Ectodermal cell (in vitro differentiated cells): Measurements from ENCODE around the gene KPNB1.

Source experiments
- H3K27ac ChIP-seq: 2 replicates; pipeline ENCODE4 v1.7.0; 2013; ENCODE audit warnings: mild to moderate bottlenecking, low read depth, low read length; ENCODE audit not compliant: insufficient read depth, poor library complexity, severe bottlenecking
- H3K27me3 ChIP-seq: 2 replicates; pipeline ENCODE4 v1.7.0; 2013; ENCODE audit warnings: mild to moderate bottlenecking, low read length; ENCODE audit not compliant: insufficient read depth, control insufficient read depth, poor library complexity, severe bottlenecking
- H3K36me3 ChIP-seq: one replicate; pipeline ENCODE4 v1.7.0; 2013; ENCODE audit warnings: low read length; ENCODE audit not compliant: control insufficient read depth, insufficient read depth
- H3K4me1 ChIP-seq: one replicate; pipeline ENCODE4 v1.7.0; 2013; ENCODE audit warnings: low read length; ENCODE audit not compliant: control insufficient read depth, insufficient read depth
- H3K4me3 ChIP-seq: 2 replicates; pipeline ENCODE4 v1.7.0; 2013; ENCODE audit warnings: low read depth, low read length, control low read depth; ENCODE audit not compliant: insufficient read depth
- H3K9me3 ChIP-seq: 2 replicates; pipeline ENCODE4 v1.7.0; 2013; ENCODE audit warnings: mild to moderate bottlenecking, low read length, moderate library complexity; ENCODE audit not compliant: control insufficient read depth
- WGBS, 2 experiments: methylation state at CpG; one replicate each; pipeline ENCODE4 v1.1.7; 2013; ENCODE audit warnings: missing lambda C conversion rate in 2 of 2; 5-methylcytosine and 5-hydroxymethylcytosine counted together

The KPNB1 gene

GRCh38 chr17:47712330-47713023 is 62.8 kb downstream of the KPNB1 start:
- no peak overlapping the region for H3K27ac ChIP-seq
- peaks cover 8% of the 10 kb centered on the region for H3K4me1 ChIP-seq
- H3K27me3 ChIP-seq: peaks cover 24% of the 10 kb centered on the region
- H3K4me3 ChIP-seq: no peak overlapping the region
- H3K9me3 ChIP-seq: no peaks in the 10 kb centered on the region
- 89 to 91% methylated on average over 5 of the region's 5 CpGs for WGBS, 2 experiments
- no peaks in the 10 kb centered on the region for H3K36me3 ChIP-seq

GRCh38 chr17:47713980-47714700 is 64.4 kb downstream of the KPNB1 start:
- 62 to 66% methylated on average over 15 of the region's 15 CpGs for WGBS, 2 experiments
- Histone ChIP-seq H3K9me3 (no peaks in the 10 kb centered on the region), H3K4me1 (no peaks in the 10 kb centered on the region), H3K27ac (no peak overlapping the region), H3K27me3 (peaks cover 20% of the 10 kb centered on the region), H3K4me3 (no peak overlapping the region), H3K36me3 (no peaks in the 10 kb centered on the region)

GRCh38 chr17:47714773-47715396 is 65.2 kb downstream of the KPNB1 start:
- H3K27ac ChIP-seq: no peak overlapping the region
- peaks cover 13% of the 10 kb centered on the region for H3K27me3 ChIP-seq
- H3K4me1 ChIP-seq: no peaks in the 10 kb centered on the region
- H3K4me3 ChIP-seq: no peak overlapping the region
- H3K36me3 ChIP-seq: no peaks in the 10 kb centered on the region
- 79 to 92% methylated on average over 4 to 6 of the region's 6 CpGs for WGBS, 2 experiments
- H3K9me3 ChIP-seq: no peaks in the 10 kb centered on the region

- H3K27ac ChIP-seq: no peak overlapping the region
- no peaks in the 10 kb centered on the region for H3K9me3 ChIP-seq
- H3K36me3 ChIP-seq: no peaks in the 10 kb centered on the region
- WGBS, 2 experiments: 91 to 93% methylated on average over 9 to 10 of the region's 10 CpGs
- H3K4me3 ChIP-seq: no peak overlapping the region
- H3K4me1 ChIP-seq: no peaks in the 10 kb centered on the region
- peaks cover 19% of the 10 kb centered on the region for H3K27me3 ChIP-seq
Measured at GRCh38 chr17:47715669-47716325, 66.1 kb downstream of the KPNB1 start.

- H3K27ac ChIP-seq: no peak overlapping the region
- H3K27me3 ChIP-seq: peaks cover 25% of the 10 kb centered on the region
- 94 to 97% methylated on average over 3 of the region's 3 CpGs for WGBS, 2 experiments
Measured at GRCh38 chr17:47716375-47716774, 66.7 kb downstream of the KPNB1 start.

GRCh38 chr17:47717261-47717697 is 67.6 kb downstream of the KPNB1 start:
- WGBS, 2 experiments: 68 to 76% methylated on average over 1 to 2 of the region's 2 CpGs
- H3K9me3 ChIP-seq: no peaks in the 10 kb centered on the region

More at GRCh38 chr17:47716375-47716774, 66.7 kb downstream of the KPNB1 start:
- H3K4me1 ChIP-seq: no peaks in the 10 kb centered on the region
- no peaks in the 10 kb centered on the region for H3K36me3 ChIP-seq
- H3K4me3 ChIP-seq: no peak overlapping the region
- no peaks in the 10 kb centered on the region for H3K9me3 ChIP-seq

GRCh38 chr17:47717979-47718621 is 68.4 kb downstream of the KPNB1 start:
- Histone ChIP-seq H3K36me3 (no peaks in the 10 kb centered on the region), H3K4me3 (no peak overlapping the region), H3K9me3 (no peaks in the 10 kb centered on the region), H3K4me1 (peaks cover 4% of the 10 kb centered on the region), H3K27me3 (peaks cover 36% of the 10 kb centered on the region), H3K27ac (no peak overlapping the region)
- WGBS, 2 experiments: 70 to 73% methylated on average over 9 of the region's 9 CpGs

More at GRCh38 chr17:47717261-47717697, 67.6 kb downstream of the KPNB1 start:
- Histone ChIP-seq H3K27ac (no peak overlapping the region), H3K4me3 (no peak overlapping the region), H3K36me3 (no peaks in the 10 kb centered on the region), H3K4me1 (peaks cover 4% of the 10 kb centered on the region), H3K27me3 (peaks cover 34% of the 10 kb centered on the region)

- Histone ChIP-seq H3K27me3 (peaks cover 36% of the 10 kb centered on the region), H3K4me1 (peaks cover 4% of the 10 kb centered on the region)
- 81 to 90% methylated on average over 8 of the region's 8 CpGs for whole genome bisulfite sequencing, 2 experiments
Measured at GRCh38 chr17:47718634-47719405, 69.1 kb downstream of the KPNB1 start.

GRCh38 chr17:47719411-47720152 is 69.9 kb downstream of the KPNB1 start:
- H3K4me1 ChIP-seq: peaks cover 4% of the 10 kb centered on the region
- no peak overlapping the region for H3K4me3 ChIP-seq
- H3K27me3 ChIP-seq: peaks cover 32% of the 10 kb centered on the region
- 85 to 89% methylated on average over 9 of the region's 9 CpGs for WGBS, 2 experiments
- no peaks in the 10 kb centered on the region for H3K9me3 ChIP-seq
- no peak overlapping the region for H3K27ac ChIP-seq
- no peaks in the 10 kb centered on the region for H3K36me3 ChIP-seq

More at GRCh38 chr17:47718634-47719405, 69.1 kb downstream of the KPNB1 start:
- Histone ChIP-seq H3K36me3 (no peaks in the 10 kb centered on the region), H3K9me3 (no peaks in the 10 kb centered on the region), H3K27ac (no peak overlapping the region), H3K4me3 (no peak overlapping the region)
